Esophagus muscularis mucosa (tissue), 4 donors: Measurements from ENCODE around the gene DLX4. TPM values are rescaled to one million over a fixed set of nuclear protein-coding genes. Genes with fewer than 3 reads are reported as not detected.

Experiments used
- DNase-seq: peaks from one replicate; pipeline ENCODE4 v3.0.0-alpha.2; 2017; ENCODE audit errors: extremely low spot score
- H3K27ac ChIP-seq, 4 donors: fragments of 200-600 bp; sonication (generic); replicated peaks in 1 of 4; 1 replicate in 3 of 4; 2 replicates in 1 of 4; pipeline ENCODE4 v1.5.1; 2016 to 2019; ENCODE audit warnings: mild to moderate bottlenecking in 1 of 4
- H3K27me3 ChIP-seq, 4 donors: fragments of 200-600 bp; sonication (generic); one replicate each; pipeline versions ENCODE4 v1.5.1 to v1.6.0; 2016 to 2019
- H3K36me3 ChIP-seq, 4 donors: fragments of 200-600 bp; sonication (generic); one replicate each; pipeline ENCODE4 v1.5.1; 2016 to 2019
- H3K4me1 ChIP-seq, 4 donors: fragments of 200-600 bp; sonication (generic); one replicate each; pipeline ENCODE4 v1.5.1; 2016 to 2019
- H3K4me3 ChIP-seq, 4 donors: fragments of 200-600 bp; sonication (generic); 1 replicate in 2 of 4; 2 replicates in 2 of 4; pipeline ENCODE4 v1.5.1; 2016 to 2019; ENCODE audit warnings: mild to moderate bottlenecking in 4 of 4, moderate library complexity in 1 of 4
- H3K9me3 ChIP-seq, 4 donors: fragments of 200-600 bp; sonication (generic); 1 replicate in 3 of 4; 2 replicates in 1 of 4; pipeline ENCODE4 v1.5.1; 2016 to 2019
- EP300 ChIP-seq: sonication (generic); formaldehyde crosslinking; IDR thresholded peaks from one replicate; pipeline ENCODE4 v1.6.1; 2017; ENCODE audit warnings: antibody characterized with exemption
- POLR2A ChIP-seq: fragments of 450-650 bp; IDR thresholded peaks from one replicate; pipeline ENCODE4 v1.6.1; 2017; ENCODE audit warnings: antibody characterized with exemption, moderate library complexity, mild to moderate bottlenecking, low read depth
- POLR2AphosphoS5 ChIP-seq, 2 donors: sonication (generic); formaldehyde crosslinking; IDR thresholded peaks; one replicate each; pipeline ENCODE4 v1.6.1; 2017; ENCODE audit warnings: antibody characterized with exemption in 2 of 2
- WGBS: methylation state at CpG from one replicate; pipeline ENCODE4 v1.1.5; 2018; 5-methylcytosine and 5-hydroxymethylcytosine counted together
- intact Hi-C: fragments of 100-400 bp; cut with DNase I; formaldehyde crosslinking; loops from one replicate; pipeline ENCODE4 v1.15.1; 2023
- total RNA-seq, 4 donors: library from RNA; depleted of rRNA; stranded (reverse); fragments of >200 nt; gene quantifications; one replicate each; pipeline versions ENCODE4 v1.1.0 to v1.2.1, GENCODE V29; 2016
- TF ChIP-seq, protein P1 (sequence below), 3 experiments: fragments of 200-600 bp in 2 of 3; fragments of 450-650 bp in 1 of 3; sonication (generic) in 2 of 3; IDR thresholded peaks; one replicate each; pipeline ENCODE4 v1.5.1; 2017 to 2019; ENCODE audit warnings: antibody characterized with exemption in 3 of 3, mild to moderate bottlenecking in 2 of 3, moderate library complexity in 1 of 3

Gene DLX4
- total RNA-seq, 4 donors from 2014 or later: not detected

DNA sequence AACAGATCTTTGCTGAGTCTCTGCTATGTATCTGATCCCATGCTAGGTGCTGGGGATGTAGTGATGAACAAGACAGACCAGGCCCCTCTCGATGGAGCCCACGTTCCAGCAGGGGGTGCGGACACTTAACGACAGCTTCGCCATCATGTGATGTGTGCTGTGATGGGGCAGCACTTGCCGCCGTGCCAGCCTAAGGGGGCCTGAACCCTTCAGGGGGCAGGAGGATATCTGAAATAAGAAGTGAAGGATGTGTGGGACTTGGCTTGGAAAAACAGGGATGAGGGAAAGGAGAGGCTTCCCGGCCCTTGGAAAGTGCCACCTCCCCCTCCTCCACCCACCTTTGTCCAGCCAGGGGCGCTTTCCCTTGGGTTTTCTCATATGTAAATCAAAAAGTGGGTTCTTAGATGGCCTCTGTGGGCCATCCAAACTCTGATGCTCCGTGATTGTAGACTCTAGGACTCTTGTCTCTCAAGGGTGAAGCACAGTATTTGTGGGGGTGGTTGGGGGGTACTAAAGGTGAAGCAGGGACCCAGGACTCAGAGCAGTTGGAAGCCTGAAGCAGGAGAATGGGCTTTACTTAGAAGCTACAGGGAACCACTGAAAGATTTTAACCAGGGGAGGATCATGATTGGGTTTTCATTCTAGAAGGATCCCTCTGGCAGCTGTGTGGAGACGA, 30.0 kb downstream of the DLX4 start:
- peaks cover 25 to 41% (median 29%) of the 10 kb centered on the region in 4 donors for H3K4me1 ChIP-seq
- no peak overlapping the region for H3K4me3 ChIP-seq
- H3K36me3 ChIP-seq: no peaks in the 10 kb centered on the region
- DNase-seq: no peak
- no peak for TF ChIP-seq EP300
- TF ChIP-seq POLR2AphosphoS5 (IDR thresholded peaks at IDR 0.05): no peak
- no peak for TF ChIP-seq POLR2A
- TF ChIP-seq, protein P1, sequence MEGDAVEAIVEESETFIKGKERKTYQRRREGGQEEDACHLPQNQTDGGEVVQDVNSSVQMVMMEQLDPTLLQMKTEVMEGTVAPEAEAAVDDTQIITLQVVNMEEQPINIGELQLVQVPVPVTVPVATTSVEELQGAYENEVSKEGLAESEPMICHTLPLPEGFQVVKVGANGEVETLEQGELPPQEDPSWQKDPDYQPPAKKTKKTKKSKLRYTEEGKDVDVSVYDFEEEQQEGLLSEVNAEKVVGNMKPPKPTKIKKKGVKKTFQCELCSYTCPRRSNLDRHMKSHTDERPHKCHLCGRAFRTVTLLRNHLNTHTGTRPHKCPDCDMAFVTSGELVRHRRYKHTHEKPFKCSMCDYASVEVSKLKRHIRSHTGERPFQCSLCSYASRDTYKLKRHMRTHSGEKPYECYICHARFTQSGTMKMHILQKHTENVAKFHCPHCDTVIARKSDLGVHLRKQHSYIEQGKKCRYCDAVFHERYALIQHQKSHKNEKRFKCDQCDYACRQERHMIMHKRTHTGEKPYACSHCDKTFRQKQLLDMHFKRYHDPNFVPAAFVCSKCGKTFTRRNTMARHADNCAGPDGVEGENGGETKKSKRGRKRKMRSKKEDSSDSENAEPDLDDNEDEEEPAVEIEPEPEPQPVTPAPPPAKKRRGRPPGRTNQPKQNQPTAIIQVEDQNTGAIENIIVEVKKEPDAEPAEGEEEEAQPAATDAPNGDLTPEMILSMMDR (IDR thresholded peaks at IDR 0.05): no peak
- no peaks in the 10 kb centered on the region for H3K9me3 ChIP-seq
- WGBS: 51% methylated on average over 11 of the region's 11 CpGs
- no peak overlapping the region for H3K27ac ChIP-seq
- intact Hi-C loops: loop anchor here (1.0 to 10.0 kb wide), 2 partner anchors 138 to 424 kb away; partner anchors contain the start of gene NXPH3
- H3K27me3 ChIP-seq: peaks cover 2 to 96% (median 42%) of the 10 kb centered on the region in 4 donors

DNA sequence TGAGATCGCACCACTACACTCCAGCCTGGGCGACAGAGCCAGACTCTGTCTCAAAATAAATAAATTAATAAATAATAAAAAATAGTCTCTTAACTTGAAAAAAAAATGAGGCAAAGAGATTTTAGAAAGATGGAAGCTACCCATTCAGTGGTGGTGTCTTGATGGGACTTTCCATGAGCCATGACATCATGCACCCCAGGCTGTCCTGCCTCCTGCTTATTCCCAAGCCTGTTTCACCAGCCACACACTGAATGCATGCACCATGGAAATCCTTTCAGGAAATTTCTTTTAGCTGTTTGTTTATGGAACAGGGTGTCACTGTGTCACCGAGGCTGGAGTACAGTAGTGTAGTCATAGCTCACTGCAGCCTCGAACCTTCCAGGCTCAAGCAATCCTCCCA, 34.9 kb downstream of the DLX4 start:
- no peak overlapping the region for H3K27ac ChIP-seq
- TF ChIP-seq POLR2A: no peak
- no peak for TF ChIP-seq EP300
- TF ChIP-seq, protein P1 (IDR thresholded peaks at IDR 0.05): no peak
- no peak for TF ChIP-seq POLR2AphosphoS5 (IDR thresholded peaks at IDR 0.05)
- H3K4me1 ChIP-seq: no peaks in the 10 kb centered on the region
- intact Hi-C loops: no loop called here
- H3K4me3 ChIP-seq: no peak overlapping the region
- DNase-seq: no peak
- peaks cover 0 to 55% (median 10%) of the 10 kb centered on the region in 4 donors for H3K27me3 ChIP-seq
- no peaks in the 10 kb centered on the region for H3K36me3 ChIP-seq
- H3K9me3 ChIP-seq: peaks cover 0 to 6% (median 3%) of the 10 kb centered on the region in 4 donors
- WGBS: 79% methylated on average over 4 of the region's 4 CpGs

GRCh38 chr17:50009282-50009681, 40.3 kb downstream of the DLX4 start:
- Histone ChIP-seq H3K27ac (no peak overlapping the region), H3K27me3 (peaks cover 0 to 17% (median 0%) of the 10 kb centered on the region in 4 donors), H3K36me3 (no peaks in the 10 kb centered on the region), H3K9me3 (peaks cover 0 to 32% (median 20%) of the 10 kb centered on the region in 4 donors), H3K4me3 (no peak overlapping the region), H3K4me1 (no peaks in the 10 kb centered on the region)
- TF ChIP-seq POLR2AphosphoS5 (IDR thresholded peaks at IDR 0.05) (no peak), POLR2A (no peak), EP300 (no peak)
- TF ChIP-seq, protein P1 (IDR thresholded peaks at IDR 0.05): no peak
- DNase-seq: no peak
- 73% methylated on average over 2 of the region's 2 CpGs for WGBS
- intact Hi-C loops: no loop called here

DNA sequence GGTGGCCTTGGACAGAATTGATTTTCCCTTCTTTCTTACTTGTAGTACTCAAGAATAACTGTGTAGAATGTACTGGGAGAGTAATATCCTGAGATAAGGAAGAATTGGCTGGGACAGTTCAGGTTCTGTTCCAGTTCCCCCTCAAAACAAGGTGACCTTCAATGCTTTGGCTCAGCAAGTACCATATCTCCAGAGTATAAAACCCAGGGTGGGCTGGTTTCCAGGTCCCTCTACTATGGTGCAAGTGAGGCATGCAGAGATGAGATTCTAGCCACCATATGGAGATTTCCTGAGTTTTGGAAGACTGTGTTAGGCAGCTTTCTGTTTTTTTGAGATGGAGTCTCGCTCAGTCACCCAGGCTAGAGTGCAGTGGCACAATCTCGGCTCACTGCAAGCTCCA, 44.1 kb downstream of the DLX4 start:
- H3K36me3 ChIP-seq: no peaks in the 10 kb centered on the region
- intact Hi-C loops: no loop called here
- H3K9me3 ChIP-seq: peaks cover 0 to 32% (median 20%) of the 10 kb centered on the region in 4 donors
- WGBS: 49% methylated on average over 2 of the region's 2 CpGs
- no peak for DNase-seq
- no peaks in the 10 kb centered on the region for H3K4me1 ChIP-seq
- H3K4me3 ChIP-seq: no peak overlapping the region
- no peak overlapping the region for H3K27ac ChIP-seq
- H3K27me3 ChIP-seq: peaks cover 0 to 15% (median 0%) of the 10 kb centered on the region in 4 donors
- TF ChIP-seq, protein P1 (IDR thresholded peaks at IDR 0.05): no peak
- no peak for TF ChIP-seq EP300
- no peak for TF ChIP-seq POLR2AphosphoS5 (IDR thresholded peaks at IDR 0.05)
- no peak for TF ChIP-seq POLR2A
